Bronchial epithelial cell (primary cell): ENCODE data around the gene SLC9B1. TPM values are rescaled to one million over a fixed set of nuclear protein-coding genes. Genes with fewer than 3 reads are reported as not detected.
"Not testable (repeated sequence)": the region's sequence is repeated elsewhere in the genome, so short reads cannot be mapped to it uniquely, and the experiment has no call there.

Source experiments
- DNase-seq: peaks from one replicate; pipeline ENCODE4 v3.0.0-alpha.2; 2010; ENCODE audit warnings: low read depth
- FAIRE-seq: peaks from 2 replicates; lab custom pipeline; 2011; peaks lifted over from hg19 to GRCh38; lab: Jason Lieb, UNC
- H3K27me3 ChIP-seq: 2 replicates; pipeline ENCODE4 v1.5.1; 2011; ENCODE audit warnings: low read length; ENCODE audit not compliant: control insufficient read depth, insufficient read depth
- H3K36me3 ChIP-seq: 2 replicates; pipeline ENCODE4 v1.5.1; 2011; ENCODE audit warnings: low read length; ENCODE audit not compliant: control insufficient read depth, insufficient read depth
- H3K4me3 ChIP-seq: 2 replicates; pipeline ENCODE4 v1.5.1; 2011; ENCODE audit warnings: mild to moderate bottlenecking, low read depth, low read length, control low read depth
- total RNA-seq: library from RNA; depleted of rRNA; stranded (reverse); fragments of >200 nt; gene quantifications from 2 replicates; pipeline ENCODE4 v1.2.1, GENCODE V29; 2014
- TF ChIP-seq, protein P1 (sequence below): IDR thresholded peaks from 2 replicates; pipeline ENCODE4 v1.5.1; 2011; ENCODE audit warnings: mild to moderate bottlenecking, moderate library complexity, low read length, control low read depth, inconsistent platforms; ENCODE audit not compliant: insufficient read depth, severe bottlenecking

The SLC9B1 gene
- total RNA-seq, 1 donor from 2014 or later: 0.79 TPM

DNA sequence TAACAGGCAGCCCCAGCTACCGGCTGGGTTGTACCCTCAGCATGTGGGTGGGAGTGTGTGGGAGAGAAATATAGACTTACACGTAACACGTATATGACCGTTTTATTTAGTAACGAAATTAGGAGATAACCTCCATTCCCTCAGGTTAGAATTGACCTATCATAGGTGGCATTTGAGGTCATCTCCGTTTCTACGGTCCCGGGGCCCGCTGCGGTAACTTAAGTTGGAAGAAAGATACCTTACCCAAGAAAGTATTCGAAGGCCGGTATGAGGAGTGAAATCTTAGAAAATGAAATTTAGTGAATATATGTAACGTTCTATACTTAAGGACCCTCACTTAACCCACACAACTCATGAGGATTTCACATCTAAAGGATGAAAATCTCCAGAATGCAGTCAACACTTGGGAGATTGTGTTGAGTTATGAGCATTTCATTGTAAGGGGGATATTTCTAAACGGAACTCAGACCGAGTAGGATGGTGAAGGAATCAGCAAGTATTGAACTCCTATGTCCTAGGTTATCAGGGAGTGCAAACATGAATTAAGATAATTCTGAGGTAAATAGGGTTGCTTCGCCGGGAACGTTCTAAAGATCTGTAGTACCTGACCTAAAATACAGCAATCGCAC is 149.8 kb downstream of the SLC9B1 start:
- Histone ChIP-seq H3K4me3 (peak overlapping the region; percentile 80), H3K36me3 (peaks cover 2% of the 10 kb centered on the region), H3K27me3 (no peaks in the 10 kb centered on the region)
- FAIRE-seq (no peak), DNase-seq (no peak)
- TF ChIP-seq, protein P1, sequence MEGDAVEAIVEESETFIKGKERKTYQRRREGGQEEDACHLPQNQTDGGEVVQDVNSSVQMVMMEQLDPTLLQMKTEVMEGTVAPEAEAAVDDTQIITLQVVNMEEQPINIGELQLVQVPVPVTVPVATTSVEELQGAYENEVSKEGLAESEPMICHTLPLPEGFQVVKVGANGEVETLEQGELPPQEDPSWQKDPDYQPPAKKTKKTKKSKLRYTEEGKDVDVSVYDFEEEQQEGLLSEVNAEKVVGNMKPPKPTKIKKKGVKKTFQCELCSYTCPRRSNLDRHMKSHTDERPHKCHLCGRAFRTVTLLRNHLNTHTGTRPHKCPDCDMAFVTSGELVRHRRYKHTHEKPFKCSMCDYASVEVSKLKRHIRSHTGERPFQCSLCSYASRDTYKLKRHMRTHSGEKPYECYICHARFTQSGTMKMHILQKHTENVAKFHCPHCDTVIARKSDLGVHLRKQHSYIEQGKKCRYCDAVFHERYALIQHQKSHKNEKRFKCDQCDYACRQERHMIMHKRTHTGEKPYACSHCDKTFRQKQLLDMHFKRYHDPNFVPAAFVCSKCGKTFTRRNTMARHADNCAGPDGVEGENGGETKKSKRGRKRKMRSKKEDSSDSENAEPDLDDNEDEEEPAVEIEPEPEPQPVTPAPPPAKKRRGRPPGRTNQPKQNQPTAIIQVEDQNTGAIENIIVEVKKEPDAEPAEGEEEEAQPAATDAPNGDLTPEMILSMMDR: no peak

DNA sequence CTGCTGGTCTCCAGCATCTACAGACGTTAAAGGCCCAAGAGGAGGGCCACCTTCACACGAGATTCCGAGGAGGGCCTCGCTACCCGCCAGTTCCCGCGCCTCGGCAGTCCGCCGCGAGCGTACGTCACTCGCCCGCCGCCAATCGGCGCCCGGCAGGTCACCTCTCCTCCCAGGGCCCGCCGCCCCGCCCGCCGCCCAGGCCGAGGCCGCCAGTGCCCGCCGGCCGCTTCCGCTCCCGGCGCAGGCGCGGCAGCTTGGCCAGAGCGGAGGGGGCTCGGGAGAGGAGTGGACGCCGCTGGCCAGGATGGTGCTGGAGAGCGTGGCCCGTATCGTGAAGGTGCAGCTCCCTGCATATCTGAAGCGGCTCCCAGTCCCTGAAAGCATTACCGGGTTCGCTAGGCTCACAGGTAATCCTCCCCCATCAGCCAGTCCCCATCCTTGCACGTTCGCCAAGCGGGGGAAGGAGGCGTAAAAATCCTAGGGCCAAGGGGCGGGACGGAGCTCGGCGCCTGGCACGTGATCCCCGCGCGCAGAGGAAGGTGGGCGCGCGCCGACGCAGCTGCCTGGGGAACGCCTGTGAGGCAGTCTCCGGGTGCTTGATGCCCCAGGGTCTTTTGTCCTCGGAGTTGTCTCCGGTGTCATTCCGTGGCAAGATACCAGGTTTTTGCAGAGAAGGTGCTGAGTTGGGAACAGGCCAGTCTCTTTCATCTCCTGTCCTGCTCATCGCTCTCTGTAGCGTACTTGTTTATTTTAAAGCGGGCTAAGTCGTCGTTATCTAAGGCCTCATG is 150.5 kb downstream of the SLC9B1 start, which contains the start of gene CISD2:
CISD2 (plus strand) TSS at position 212 of the 788 bp plus-strand sequence; CDS start at position 305, 93 bp downstream.
- H3K36me3 ChIP-seq: no peaks in the 10 kb centered on the region
- DNase-seq (peak; percentile 77), FAIRE-seq (no peak)
- peak within 1 kb of the TSS; percentile 80 for H3K4me3 ChIP-seq
- TF ChIP-seq, protein P1: no peak
- H3K27me3 ChIP-seq: no peaks in the 10 kb centered on the region

DNA sequence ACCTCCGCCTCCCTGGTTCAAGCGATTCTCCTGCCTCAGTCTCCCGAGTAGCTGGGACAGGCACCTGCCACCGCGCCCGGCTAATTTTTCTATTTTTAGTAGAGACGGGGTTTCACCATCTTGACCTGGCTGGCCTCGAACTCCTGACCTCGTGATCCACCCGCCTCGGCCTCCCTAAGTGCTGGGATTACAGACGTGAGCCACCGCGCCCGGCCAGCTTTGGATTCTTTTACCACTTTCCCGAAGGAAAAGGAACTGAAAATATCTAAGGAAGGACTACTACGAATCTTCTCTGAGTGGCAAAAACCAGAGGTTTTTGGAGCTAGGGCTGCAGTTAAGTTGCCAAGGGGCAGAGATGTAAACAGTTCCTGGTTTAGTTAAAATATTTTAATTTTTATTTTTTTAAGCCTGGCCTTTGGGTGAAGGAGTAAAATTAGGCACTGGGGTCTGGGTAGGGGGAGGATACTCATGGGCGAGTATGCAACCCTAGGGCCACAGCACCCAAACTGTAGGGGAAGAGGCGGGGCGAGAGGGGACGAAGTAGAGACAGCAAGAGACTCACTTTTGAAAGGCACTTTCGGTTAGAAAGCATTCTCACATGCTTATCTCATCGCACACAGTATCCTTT is 151.2 kb downstream of the SLC9B1 start:
- TF ChIP-seq, protein P1: no peak
- DNase-seq: no peak
- Histone ChIP-seq H3K36me3 (no peaks in the 10 kb centered on the region), H3K27me3 (no peaks in the 10 kb centered on the region), H3K4me3 (peak overlapping the region; percentile 80)
- no peak for FAIRE-seq

DNA sequence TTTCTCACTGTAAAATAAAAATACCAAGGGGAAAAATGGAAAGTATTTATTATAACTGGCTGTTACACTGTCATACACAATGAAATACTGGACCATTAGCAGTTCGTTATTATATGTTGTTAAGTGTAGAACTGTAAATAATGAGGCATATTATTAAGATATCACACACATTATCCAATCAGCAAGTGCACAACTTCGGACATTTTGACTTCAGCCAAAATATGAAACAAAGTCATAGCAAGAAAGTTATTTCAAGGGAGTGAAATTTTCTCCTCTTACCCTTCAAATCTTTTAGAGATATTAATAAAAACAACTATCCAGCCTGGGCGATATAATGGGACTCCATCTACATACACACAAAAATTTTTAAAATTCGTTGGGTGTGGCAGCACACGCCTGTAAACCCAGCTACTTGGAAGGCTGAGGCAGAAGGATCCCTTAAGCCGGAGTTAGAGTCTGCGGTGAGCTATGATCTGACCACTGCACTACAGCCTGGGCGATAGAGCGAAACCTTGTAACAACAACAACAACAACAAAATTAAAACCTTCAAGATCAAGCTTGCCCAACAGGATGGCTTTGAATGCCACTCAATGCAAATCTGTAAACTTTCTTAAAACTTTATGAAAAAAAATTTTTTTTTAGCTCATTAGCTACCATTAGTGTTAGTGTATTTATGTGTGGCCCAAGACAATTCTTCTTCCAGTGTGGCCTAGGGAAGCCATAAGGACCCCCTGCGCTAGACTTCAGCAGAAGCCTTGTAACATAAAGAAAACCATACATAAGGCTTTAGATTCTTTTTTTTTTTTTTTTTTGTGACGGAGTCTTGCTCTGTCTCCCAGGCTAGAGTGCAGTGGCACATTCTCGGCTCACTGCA is 152.0 kb downstream of the SLC9B1 start:
- H3K4me3 ChIP-seq: peak overlapping the region; percentile 80
- H3K27me3 ChIP-seq: no peaks in the 10 kb centered on the region
- TF ChIP-seq, protein P1: no peak
- DNase-seq (no peak), FAIRE-seq (no peak)
- H3K36me3 ChIP-seq: no peaks in the 10 kb centered on the region

DNA sequence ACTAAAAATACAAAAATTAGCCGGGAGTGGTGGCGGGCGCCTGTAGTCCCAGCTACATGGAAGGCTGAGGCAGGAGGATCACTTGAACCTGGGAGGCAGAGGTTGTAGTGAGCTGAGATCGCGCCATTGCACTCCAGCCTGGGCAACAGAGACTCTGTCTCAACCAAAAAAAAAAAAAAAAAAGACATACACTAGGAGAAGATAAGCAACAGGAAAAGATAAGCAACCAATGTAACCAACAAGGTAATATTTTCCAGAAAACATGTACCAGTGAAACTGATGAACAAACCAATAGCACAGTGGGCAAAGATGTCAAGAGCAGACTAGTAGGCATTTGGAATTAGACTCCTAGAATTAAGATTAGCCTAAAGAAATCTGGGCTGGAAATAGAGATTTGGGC is 154.2 kb downstream of the SLC9B1 start:
- not testable (repeated sequence) for DNase-seq, FAIRE-seq, H3K36me3 ChIP-seq, H3K4me3 ChIP-seq, H3K27me3 ChIP-seq
